Measurements from ENCODE around the gene LMX1B.
"Not testable (repeated sequence)": the region's sequence is repeated elsewhere in the genome, so short reads cannot be mapped to it uniquely, and the experiment has no call there.

LMX1B gene

DNA sequence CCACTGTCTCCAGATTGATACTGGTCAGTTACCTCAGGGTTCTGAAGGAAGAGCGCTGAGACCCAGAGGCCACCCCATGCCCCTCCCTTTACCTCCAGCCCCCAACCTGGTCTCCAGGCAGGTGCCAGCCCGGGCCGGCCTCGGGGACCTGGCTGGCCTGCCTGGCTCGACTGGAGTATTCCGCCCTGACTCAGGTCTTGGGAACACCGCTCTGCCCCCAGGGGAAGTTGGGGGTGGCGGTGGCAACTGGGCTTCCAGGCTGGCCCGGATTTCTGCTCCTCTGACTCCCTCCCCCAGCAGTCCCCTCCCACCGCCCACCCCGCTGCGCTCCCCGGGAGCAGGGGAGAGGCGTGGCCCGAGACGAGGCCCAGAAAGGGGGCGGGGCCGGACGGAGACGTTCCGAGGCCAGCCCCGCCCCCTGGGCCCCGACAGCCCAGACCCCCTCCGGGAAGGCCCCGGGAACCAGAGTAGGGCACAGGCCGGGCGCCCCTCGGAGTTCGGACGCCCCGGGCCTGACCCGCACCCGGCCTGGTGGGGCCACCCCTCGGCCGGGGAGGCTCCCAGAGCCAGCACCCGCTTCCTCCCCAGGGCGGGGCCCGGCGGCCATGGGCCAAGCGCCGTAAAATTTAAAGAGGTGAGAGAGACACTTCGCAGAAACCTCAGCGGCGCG is 108.7 kb downstream of the LMX1B start:
- no peak for DNase-seq

- no peak for DNase-seq
Observed at GRCh38 chr9:126722922-126723806, 109.4 kb downstream of the LMX1B start.

DNA sequence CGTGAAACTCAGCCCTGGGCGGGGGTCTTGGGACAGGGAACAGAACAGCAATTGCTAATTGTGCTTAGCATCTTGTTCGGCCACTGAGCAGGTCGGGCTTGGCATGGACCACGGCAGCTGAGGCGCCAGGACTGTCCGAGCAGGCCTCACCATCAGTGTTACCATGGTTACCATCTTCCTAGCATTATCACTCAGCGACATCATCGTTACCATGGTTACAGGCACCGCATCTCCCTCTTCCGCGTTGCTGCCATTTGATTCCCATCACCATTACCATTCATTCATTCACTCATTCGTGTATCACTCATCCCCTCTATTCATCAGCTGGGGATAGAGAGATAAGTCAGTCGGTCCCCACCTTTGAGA is 110.1 kb downstream of the LMX1B start:
- no peak for DNase-seq

DNA sequence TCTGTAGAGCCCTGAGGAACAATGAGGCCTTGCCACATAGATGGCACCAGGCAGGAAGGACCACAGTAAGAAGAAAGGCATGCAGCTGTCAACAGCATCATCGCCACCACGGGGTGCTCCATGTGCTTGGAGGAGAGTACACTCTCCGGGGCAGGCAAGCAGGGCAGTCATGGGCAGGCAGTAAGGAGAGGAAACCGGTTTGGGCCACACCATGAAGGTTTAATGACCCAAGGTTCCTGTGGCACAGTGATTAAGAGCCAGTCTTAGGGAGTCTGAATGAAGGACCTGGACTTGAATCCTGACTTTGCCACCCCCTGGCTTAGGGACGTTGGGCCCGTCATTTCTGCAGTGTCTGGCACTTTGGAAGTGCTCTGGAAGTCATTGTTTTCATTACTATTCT is 110.5 kb downstream of the LMX1B start:
- DNase-seq = no peak

- not testable (repeated sequence) for DNase-seq
Observed at GRCh38 chr9:126725485-126725884, 111.8 kb downstream of the LMX1B start.

DNA sequence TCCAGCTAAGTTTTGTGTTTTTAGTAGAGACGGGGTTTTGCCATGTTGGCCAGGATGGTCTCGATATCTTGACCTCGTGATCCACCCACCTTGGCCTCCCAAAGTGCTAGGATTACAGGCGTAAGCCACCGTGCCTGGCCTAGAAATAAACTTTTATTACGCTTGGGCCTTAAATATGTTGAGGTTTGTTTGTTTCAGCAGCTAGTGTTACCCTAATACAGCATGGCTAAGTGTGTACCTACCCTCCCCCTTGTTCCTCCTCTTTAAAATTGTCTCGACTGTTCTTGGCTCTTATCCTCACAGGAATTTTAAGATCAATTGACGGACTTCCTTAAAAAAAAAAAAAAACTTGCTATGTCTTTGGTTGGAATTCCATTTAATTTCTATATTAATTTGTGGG is 114.5 kb downstream of the LMX1B start:
- not testable (repeated sequence) for DNase-seq

GRCh38 chr9:126730592-126730991 is 116.9 kb downstream of the LMX1B start:
- DNase-seq = not testable (repeated sequence)

DNA sequence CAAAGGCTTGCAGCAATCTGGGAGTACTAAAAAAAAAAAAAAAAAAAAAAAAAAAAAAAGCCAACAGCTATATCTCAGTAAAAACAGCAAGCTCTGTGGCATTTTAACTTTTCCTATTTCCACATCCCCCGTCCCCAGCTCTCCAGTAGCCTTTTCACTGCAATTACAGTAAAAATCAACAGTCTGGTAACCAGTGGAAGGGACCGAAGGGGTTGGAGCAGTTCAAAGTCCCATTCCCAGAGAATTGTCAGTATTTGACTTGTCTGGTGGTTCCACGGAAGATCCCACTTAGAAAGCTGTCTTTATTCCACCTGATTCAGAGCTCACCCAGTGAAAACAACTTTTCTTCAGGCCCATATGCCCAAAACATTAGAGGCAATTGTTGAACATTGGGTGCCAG is 119.3 kb downstream of the LMX1B start:
- no peak for DNase-seq

GRCh38 chr9:126734877-126735276 is 121.1 kb downstream of the LMX1B start:
- no peak for DNase-seq

DNA sequence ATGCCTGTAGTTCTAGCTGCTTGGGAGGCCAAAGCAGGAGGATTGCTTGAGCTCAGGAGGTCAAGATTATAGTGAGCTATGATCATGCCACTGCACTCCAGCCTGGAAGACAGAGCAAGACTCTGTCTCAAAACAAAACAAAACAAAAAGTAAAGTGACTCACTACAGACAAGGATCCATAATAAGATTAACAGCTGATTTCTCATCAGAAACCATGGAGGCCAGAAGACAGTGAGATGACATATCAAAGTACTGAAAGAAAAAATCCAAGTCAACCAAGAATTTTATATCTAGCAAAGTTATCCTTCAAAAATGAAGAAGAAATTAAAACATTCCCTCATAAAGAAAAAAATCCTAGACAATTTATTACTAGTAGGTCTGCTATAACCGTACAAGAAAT is 121.8 kb downstream of the LMX1B start:
- no peak for DNase-seq

DNA sequence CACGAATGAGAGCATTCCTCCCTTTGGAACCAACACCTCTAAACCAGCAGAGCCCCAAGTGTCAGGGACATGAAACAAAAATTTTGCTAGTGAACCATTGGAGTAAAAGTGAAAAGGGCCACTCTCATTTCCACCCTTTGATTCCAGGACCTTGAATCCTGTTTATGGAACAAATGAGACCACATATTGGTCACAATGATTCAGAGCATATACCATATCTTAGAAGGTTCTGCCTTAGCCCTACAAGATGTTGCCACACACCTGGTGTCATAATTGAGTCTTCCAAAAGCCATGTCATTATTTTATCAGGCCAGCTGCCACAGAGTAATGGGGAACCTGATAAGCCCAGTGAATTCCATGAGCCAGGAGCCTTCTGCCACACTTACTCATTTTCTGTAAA is 124.8 kb downstream of the LMX1B start:
- DNase-seq = no peak

- no peak for DNase-seq
Observed at GRCh38 chr9:126743041-126743440, 129.3 kb downstream of the LMX1B start.

- DNase-seq = no peak
Observed at GRCh38 chr9:126745574-126746411, 132.1 kb downstream of the LMX1B start.
